Measurements from ENCODE around the gene RNF167. TPM values are rescaled to one million over a fixed set of nuclear protein-coding genes. Genes with fewer than 3 reads are reported as not detected.
"Not testable (repeated sequence)": the region's sequence is repeated elsewhere in the genome, so short reads cannot be mapped to it uniquely, and the experiment has no call there.

The RNF167 gene
- total RNA-seq, 1 experiment from 2014 or later = 100.0 TPM

DNA sequence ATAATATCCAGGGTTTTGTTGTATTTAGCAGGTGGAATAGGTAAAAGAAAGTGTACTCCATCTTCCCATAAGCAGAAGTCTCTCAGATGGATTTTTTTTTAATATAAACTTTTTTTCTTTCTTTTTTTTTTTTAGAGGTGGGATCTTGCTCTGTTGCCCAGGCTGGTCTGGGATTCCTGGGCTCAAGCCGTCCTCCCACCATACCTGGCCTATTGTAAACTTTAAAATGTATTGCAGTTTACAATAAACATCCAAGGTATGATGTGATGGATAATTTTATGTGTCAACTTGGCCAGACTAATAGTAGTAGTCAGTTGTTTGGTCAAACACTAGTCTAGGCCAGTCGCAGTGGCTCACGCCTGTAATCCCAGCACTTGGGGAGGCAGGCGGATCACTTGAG lies 18.7 kb upstream of the RNF167 start:
- H3K36me3 Mint-ChIP-seq (ENCODE audit: insufficient read depth, unreplicated experiment) = no peaks in the 10 kb centered on the region
- ChIA-PET POLR2A (interaction anchor here (0.7 to 4.6 kb wide), 13 partner anchors 10 to 1311 kb away, joined by 3 to 51 read pairs (median 6); partner anchors contain the start of genes KIF1C, PFN1, RNF167 and SLC25A11), CTCF (interaction anchor here (0.6 to 5.1 kb wide), 2 partner anchors 12 to 54 kb away, joined by 3 to 29 read pairs; no protein-coding TSS in a partner anchor)
- H3K4me3 Mint-ChIP-seq (ENCODE audit: unreplicated experiment) = no peak overlapping the region
- no TSS peak for BruUV-seq (replicated peaks)
- H3K27me3 Mint-ChIP-seq (ENCODE audit: insufficient read depth, unreplicated experiment) = no peaks in the 10 kb centered on the region
- no peak for DNase-seq (ENCODE audit: unreplicated experiment)
- intact Hi-C loops (cut with micrococcal nuclease) = loop anchor here (2.0 kb wide), 1 partner anchor 19 kb away; the partner anchor contains the start of genes RNF167 and SLC25A11
- TF ChIP-seq CTCF (IDR thresholded peaks at IDR 0.05; ENCODE audit: unreplicated experiment) = no peak
- H3K27ac Mint-ChIP-seq (ENCODE audit: low read depth, unreplicated experiment) = no peak overlapping the region
- H3K9me3 Mint-ChIP-seq (ENCODE audit: unreplicated experiment) = no peaks in the 10 kb centered on the region
- peaks cover 16% of the 10 kb centered on the region for H3K4me1 Mint-ChIP-seq (ENCODE audit: insufficient read depth, unreplicated experiment)

- intact Hi-C loops (cut with micrococcal nuclease); H3K4me1 Mint-ChIP-seq (ENCODE audit: insufficient read depth, unreplicated experiment); H3K9me3 Mint-ChIP-seq (ENCODE audit: unreplicated experiment); DNase-seq (ENCODE audit: unreplicated experiment); H3K27ac Mint-ChIP-seq (ENCODE audit: low read depth, unreplicated experiment); H3K27me3 Mint-ChIP-seq (ENCODE audit: insufficient read depth, unreplicated experiment); H3K4me3 Mint-ChIP-seq (ENCODE audit: unreplicated experiment); BruUV-seq (replicated peaks): not testable (repeated sequence)
- CTCF ChIA-PET = interaction anchor here (0.5 to 0.6 kb wide), 2 partner anchors 42 to 170 kb away, joined by 3 to 4 read pairs; no protein-coding TSS in a partner anchor
- peaks cover 18% of the 10 kb centered on the region for H3K36me3 Mint-ChIP-seq (ENCODE audit: insufficient read depth, unreplicated experiment)
- POLR2A ChIA-PET = interaction anchor here (1.0 to 4.2 kb wide), 3 partner anchors 12 to 13 kb away, joined by 4 to 33 read pairs (median 6); partner anchors contain the start of genes RNF167 and SLC25A11
Measured at GRCh38 chr17:4926577-4927335, 13.3 kb upstream of the RNF167 start.

GRCh38 chr17:4928881-4929280 lies 11.2 kb upstream of the RNF167 start:
- intact Hi-C loops (cut with micrococcal nuclease) = no loop called here
- Mint-ChIP-seq H3K36me3 (ENCODE audit: insufficient read depth, unreplicated experiment) (peaks cover 20% of the 10 kb centered on the region), H3K4me1 (ENCODE audit: insufficient read depth, unreplicated experiment) (peaks cover 2% of the 10 kb centered on the region), H3K27ac (ENCODE audit: low read depth, unreplicated experiment) (no peak overlapping the region), H3K4me3 (ENCODE audit: unreplicated experiment) (no peak overlapping the region), H3K9me3 (ENCODE audit: unreplicated experiment) (no peaks in the 10 kb centered on the region), H3K27me3 (ENCODE audit: insufficient read depth, unreplicated experiment) (no peaks in the 10 kb centered on the region)
- BruUV-seq (replicated peaks) = no TSS peak
- no peak for TF ChIP-seq CTCF (IDR thresholded peaks at IDR 0.05; ENCODE audit: unreplicated experiment)
- ChIA-PET POLR2A (interaction anchor here (0.6 to 1.5 kb wide), 4 partner anchors 8 to 85 kb away, joined by 3 to 9 read pairs (median 4); partner anchors contain the start of genes RNF167 and SLC25A11), CTCF (interaction anchor here (0.6 kb wide), 1 partner anchor 9 kb away, joined by 3 read pairs; no protein-coding TSS in a partner anchor)
- no peak for DNase-seq (ENCODE audit: unreplicated experiment)

DNA sequence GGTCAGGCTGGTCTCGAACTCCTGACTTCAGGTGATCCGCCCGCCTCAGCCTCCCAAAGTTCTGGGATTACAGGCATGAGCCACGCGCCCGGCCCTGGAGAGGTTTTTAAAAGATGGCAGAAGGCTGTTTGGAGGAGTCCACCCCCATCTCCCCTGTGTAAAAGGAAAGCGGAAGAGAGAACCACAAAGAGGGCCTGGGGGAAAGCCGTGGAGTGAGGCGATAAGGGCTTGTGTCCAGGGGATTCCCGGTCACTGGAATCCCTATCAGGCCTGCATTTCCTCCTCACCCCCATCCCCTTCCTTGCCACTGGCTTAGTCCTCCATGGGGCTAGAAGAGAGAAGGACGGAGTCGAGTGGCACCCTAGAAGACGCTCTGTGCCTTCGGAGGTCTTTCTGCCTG lies 8.1 kb upstream of the RNF167 start, which contains the start of gene GP1BA:
Gene GP1BA, plus strand, starts transcription at position 315 of the 400 bp plus-strand sequence. CDS start 328 bp downstream, outside the sequence.
- no peak for TF ChIP-seq CTCF (IDR thresholded peaks at IDR 0.05; ENCODE audit: unreplicated experiment)
- no TSS peak for BruUV-seq (replicated peaks)
- no peaks in the 10 kb centered on the region for H3K9me3 Mint-ChIP-seq (ENCODE audit: unreplicated experiment)
- no peak for DNase-seq (ENCODE audit: unreplicated experiment)
- no peaks in the 10 kb centered on the region for H3K27me3 Mint-ChIP-seq (ENCODE audit: insufficient read depth, unreplicated experiment)
- no peak within 1 kb of the TSS for H3K4me3 Mint-ChIP-seq (ENCODE audit: unreplicated experiment)
- intact Hi-C loops (cut with micrococcal nuclease) = no loop called here
- ChIA-PET CTCF (interaction anchor here (0.6 to 0.7 kb wide), 2 partner anchors 222 to 426 kb away, joined by 3 read pairs; partner anchors contain the start of gene ARRB2), POLR2A (no interaction called here)
- H3K36me3 Mint-ChIP-seq (ENCODE audit: insufficient read depth, unreplicated experiment) = peaks cover 28% of the 10 kb centered on the region
- peaks cover 11% of the 10 kb centered on the region for H3K4me1 Mint-ChIP-seq (ENCODE audit: insufficient read depth, unreplicated experiment)
- H3K27ac Mint-ChIP-seq (ENCODE audit: low read depth, unreplicated experiment) = no peak within 1 kb of the TSS
